IPS-20b (cell line): ENCODE results near the gene WWOX.

Source experiments
- H3K27ac ChIP-seq: one replicate; pipeline ENCODE4 v1.5.1; 2013; ENCODE audit warnings: low read length
- H3K27me3 ChIP-seq: 2 replicates; pipeline ENCODE4 v1.6.1; 2013; ENCODE audit warnings: mild to moderate bottlenecking, low read length, inconsistent platforms; ENCODE audit not compliant: insufficient read depth
- H3K36me3 ChIP-seq: 2 replicates; pipeline ENCODE4 v1.6.1; 2013; ENCODE audit warnings: low read depth, mild to moderate bottlenecking, inconsistent platforms, low read length, moderate library complexity; ENCODE audit not compliant: insufficient read depth
- H3K4me1 ChIP-seq: 2 replicates; pipeline ENCODE4 v1.6.1; 2013; ENCODE audit warnings: mild to moderate bottlenecking, control low read depth, inconsistent platforms, low read length, moderate library complexity; ENCODE audit not compliant: insufficient read depth
- H3K4me3 ChIP-seq: 2 replicates; pipeline ENCODE4 v1.5.1; 2013; ENCODE audit warnings: mild to moderate bottlenecking, low read length, inconsistent platforms
- H3K9ac ChIP-seq: 2 replicates; pipeline ENCODE4 v1.6.1; 2013; ENCODE audit warnings: low read depth, mild to moderate bottlenecking, inconsistent platforms, low read length, moderate library complexity
- H3K9me3 ChIP-seq: 2 replicates; pipeline ENCODE4 v1.6.1; 2013; ENCODE audit warnings: mild to moderate bottlenecking, low read depth, low read length, inconsistent platforms; ENCODE audit not compliant: insufficient read depth

Gene WWOX

GRCh38 chr16:78150233-78150632 lies 50.8 kb downstream of the WWOX start:
- Histone ChIP-seq H3K27me3 (no peaks in the 10 kb centered on the region), H3K36me3 (no peaks in the 10 kb centered on the region), H3K9me3 (no peaks in the 10 kb centered on the region), H3K4me3 (no peak overlapping the region), H3K27ac (no peak overlapping the region), H3K9ac (no peak overlapping the region), H3K4me1 (no peaks in the 10 kb centered on the region)

DNA sequence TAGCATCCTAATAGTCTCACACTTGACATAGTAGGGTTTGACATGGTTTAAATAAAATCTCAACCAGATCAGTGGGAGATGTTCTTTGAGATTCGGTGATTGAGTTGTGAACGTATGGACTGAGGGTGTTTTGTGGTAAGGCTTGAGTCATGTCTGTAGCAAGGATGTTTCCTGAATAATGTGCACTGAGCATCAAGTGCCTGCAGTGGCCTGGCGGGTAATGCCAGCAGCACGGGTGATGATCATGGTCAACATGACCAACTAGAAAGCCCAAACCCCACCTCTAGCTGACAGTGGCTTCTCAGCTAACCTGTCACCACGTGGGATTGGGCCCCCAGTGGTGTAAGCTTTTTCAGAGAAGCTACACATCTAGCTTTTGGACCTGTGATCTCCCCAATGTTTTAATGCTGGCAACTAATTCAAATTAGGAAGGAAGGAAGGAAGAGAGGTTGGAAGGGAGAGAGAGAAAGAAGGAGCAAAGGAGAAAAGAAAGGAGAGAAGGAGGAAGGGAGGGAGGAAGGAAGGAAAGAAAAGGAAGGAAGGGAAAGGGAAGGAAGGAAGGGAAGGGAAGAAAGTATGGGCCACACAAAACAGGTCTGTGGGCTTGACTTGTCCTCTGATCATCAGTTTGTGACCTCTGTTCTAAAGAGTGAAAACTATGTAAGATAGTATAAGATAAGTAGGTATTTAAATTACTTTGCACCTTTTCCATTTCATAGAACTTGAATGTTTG lies 55.4 kb downstream of the WWOX start:
- Histone ChIP-seq H3K9ac (no peak overlapping the region), H3K27ac (no peak overlapping the region), H3K27me3 (no peaks in the 10 kb centered on the region), H3K9me3 (no peaks in the 10 kb centered on the region), H3K36me3 (no peaks in the 10 kb centered on the region), H3K4me1 (no peaks in the 10 kb centered on the region), H3K4me3 (no peak overlapping the region)

DNA sequence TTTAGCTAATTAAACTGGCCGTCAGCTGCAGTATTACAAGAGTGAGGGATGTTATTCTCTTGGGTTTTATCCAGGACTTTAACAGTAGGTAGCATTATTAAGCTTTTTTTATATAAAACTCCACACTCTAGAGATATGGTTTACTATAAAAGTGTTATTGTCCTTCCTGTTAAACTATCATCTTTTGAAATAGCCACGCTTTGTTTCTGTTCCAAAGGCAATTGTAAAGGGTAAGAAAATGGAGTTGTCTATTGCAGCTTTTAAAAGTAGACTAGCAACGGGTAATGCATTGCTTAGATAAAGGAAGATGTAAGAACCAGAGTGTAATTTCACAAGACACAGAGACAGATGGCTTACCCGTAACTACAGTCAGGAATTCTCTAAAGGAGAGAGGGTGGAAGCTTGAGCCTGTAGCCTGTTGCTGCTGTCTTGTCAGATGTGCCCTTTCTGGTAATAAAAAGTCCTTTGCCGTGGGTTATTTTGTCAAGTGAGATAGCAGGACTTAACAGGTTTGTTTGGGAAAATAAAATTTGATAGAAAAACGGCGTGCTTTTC lies 56.4 kb downstream of the WWOX start:
- H3K27ac ChIP-seq: no peak overlapping the region
- no peak overlapping the region for H3K9ac ChIP-seq
- H3K4me1 ChIP-seq: no peaks in the 10 kb centered on the region
- no peaks in the 10 kb centered on the region for H3K27me3 ChIP-seq
- no peak overlapping the region for H3K4me3 ChIP-seq
- peaks cover 5% of the 10 kb centered on the region for H3K9me3 ChIP-seq
- H3K36me3 ChIP-seq: no peaks in the 10 kb centered on the region

GRCh38 chr16:78161023-78161729 lies 61.7 kb downstream of the WWOX start:
- Histone ChIP-seq H3K9me3 (peaks cover 6% of the 10 kb centered on the region), H3K4me3 (no peak overlapping the region), H3K9ac (no peak overlapping the region), H3K27ac (no peak overlapping the region), H3K36me3 (no peaks in the 10 kb centered on the region), H3K4me1 (no peaks in the 10 kb centered on the region), H3K27me3 (no peaks in the 10 kb centered on the region)

GRCh38 chr16:78163772-78164670 lies 64.6 kb downstream of the WWOX start:
- Histone ChIP-seq H3K9ac (no peak overlapping the region), H3K4me3 (no peak overlapping the region), H3K9me3 (peaks cover 6% of the 10 kb centered on the region), H3K27ac (no peak overlapping the region), H3K27me3 (no peaks in the 10 kb centered on the region), H3K36me3 (no peaks in the 10 kb centered on the region), H3K4me1 (no peaks in the 10 kb centered on the region)

DNA sequence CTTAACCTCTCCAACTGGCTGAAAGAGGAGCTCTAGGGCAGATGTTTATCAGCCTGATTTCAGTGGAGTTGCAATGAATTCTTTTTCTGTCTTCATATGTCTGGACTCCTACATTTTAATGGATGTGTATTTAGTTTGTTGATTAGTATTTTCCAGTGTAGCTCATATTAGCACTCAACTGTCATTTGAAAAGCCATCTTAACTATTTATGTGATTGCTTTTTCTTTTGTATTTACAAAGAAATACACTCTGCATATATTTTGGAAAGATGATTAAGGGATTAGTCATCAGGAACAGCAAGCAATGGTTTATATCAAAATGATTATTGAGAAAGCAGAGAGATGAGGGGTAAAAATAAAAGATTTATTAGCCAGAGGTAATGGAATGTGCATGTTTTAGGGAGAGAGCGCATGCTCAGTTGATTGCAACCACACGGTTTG lies 71.1 kb downstream of the WWOX start:
- no peaks in the 10 kb centered on the region for H3K4me1 ChIP-seq
- no peaks in the 10 kb centered on the region for H3K9me3 ChIP-seq
- no peak overlapping the region for H3K4me3 ChIP-seq
- H3K27me3 ChIP-seq: no peaks in the 10 kb centered on the region
- no peaks in the 10 kb centered on the region for H3K36me3 ChIP-seq
- H3K27ac ChIP-seq: no peak overlapping the region
- no peak overlapping the region for H3K9ac ChIP-seq

DNA sequence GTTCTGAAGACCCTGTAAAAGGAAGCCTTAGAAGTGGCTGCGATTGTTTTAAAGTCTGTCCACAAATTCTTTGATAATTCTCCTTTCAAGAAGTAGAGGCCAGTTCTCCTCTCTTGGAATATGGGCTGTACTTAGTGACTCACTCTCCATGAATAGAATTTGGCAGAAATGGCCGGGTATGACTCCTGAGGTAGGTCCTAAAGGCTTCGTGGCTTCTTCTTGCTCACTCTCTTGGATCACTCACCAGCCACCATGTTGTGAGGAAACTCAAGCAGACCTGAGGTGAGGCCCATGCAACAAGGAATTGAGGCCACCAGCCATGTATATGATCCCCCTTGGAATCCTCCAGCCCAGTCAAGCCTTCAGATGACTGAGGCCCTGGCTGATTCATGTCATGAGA lies 75.8 kb downstream of the WWOX start:
- H3K4me3 ChIP-seq: no peak overlapping the region
- no peaks in the 10 kb centered on the region for H3K9me3 ChIP-seq
- H3K27me3 ChIP-seq: no peaks in the 10 kb centered on the region
- no peaks in the 10 kb centered on the region for H3K4me1 ChIP-seq
- no peak overlapping the region for H3K27ac ChIP-seq
- H3K36me3 ChIP-seq: no peaks in the 10 kb centered on the region
- no peak overlapping the region for H3K9ac ChIP-seq

DNA sequence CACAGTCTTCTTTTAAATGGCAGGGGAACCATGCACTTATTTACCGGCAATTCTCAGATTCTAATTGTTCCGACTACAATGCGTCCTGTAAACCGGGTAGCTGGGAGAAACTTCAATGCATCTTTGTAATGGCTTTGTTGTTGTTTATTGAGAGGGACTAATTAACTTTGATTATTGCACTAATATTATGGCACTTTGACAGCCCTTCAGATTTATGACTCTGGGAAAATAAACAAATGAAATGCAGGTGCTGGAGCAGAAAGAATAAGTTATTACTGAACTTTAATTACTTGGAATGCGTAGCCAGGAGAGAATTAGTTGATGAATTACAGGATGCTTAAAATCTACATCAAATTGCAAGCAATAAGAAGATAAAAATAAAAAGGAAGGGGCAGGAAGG lies 77.0 kb downstream of the WWOX start:
- Histone ChIP-seq H3K27me3 (no peaks in the 10 kb centered on the region), H3K9me3 (no peaks in the 10 kb centered on the region), H3K4me3 (no peak overlapping the region), H3K9ac (no peak overlapping the region), H3K4me1 (no peaks in the 10 kb centered on the region), H3K27ac (no peak overlapping the region), H3K36me3 (no peaks in the 10 kb centered on the region)

DNA sequence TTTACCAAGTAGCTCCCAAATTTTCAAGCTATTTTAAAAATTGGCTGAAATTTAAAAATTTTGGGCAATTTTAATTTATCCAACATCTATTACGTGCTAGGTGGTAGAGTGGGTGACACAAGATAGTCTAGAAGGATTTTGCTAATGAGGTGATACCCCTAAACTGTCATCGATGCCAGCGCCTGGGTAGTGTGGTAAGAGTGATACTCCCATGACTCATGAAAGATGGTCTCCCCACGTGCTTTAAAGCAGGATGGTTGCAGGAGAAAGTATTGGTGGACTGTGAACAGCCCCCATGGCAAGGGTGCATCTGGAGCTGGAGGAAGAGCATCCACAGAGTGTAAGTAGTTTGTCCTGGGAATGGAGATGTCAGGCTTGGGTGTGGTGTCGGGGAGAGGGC lies 77.8 kb downstream of the WWOX start:
- Histone ChIP-seq H3K4me1 (no peaks in the 10 kb centered on the region), H3K4me3 (no peak overlapping the region), H3K9ac (no peak overlapping the region), H3K9me3 (no peaks in the 10 kb centered on the region), H3K36me3 (no peaks in the 10 kb centered on the region), H3K27me3 (no peaks in the 10 kb centered on the region), H3K27ac (no peak overlapping the region)

- Histone ChIP-seq H3K4me3 (no peak overlapping the region), H3K27ac (no peak overlapping the region), H3K4me1 (no peaks in the 10 kb centered on the region), H3K36me3 (no peaks in the 10 kb centered on the region), H3K27me3 (no peaks in the 10 kb centered on the region), H3K9ac (no peak overlapping the region), H3K9me3 (no peaks in the 10 kb centered on the region)
Measured at GRCh38 chr16:78177987-78178386, 78.5 kb downstream of the WWOX start.

- H3K4me1 ChIP-seq: no peaks in the 10 kb centered on the region
- H3K9me3 ChIP-seq: no peaks in the 10 kb centered on the region
- no peak overlapping the region for H3K27ac ChIP-seq
- no peak overlapping the region for H3K9ac ChIP-seq
- H3K27me3 ChIP-seq: no peaks in the 10 kb centered on the region
- H3K36me3 ChIP-seq: no peaks in the 10 kb centered on the region
- no peak overlapping the region for H3K4me3 ChIP-seq
Measured at GRCh38 chr16:78179666-78180065, 80.2 kb downstream of the WWOX start.
